Left lung (tissue), 10 donors: ENCODE measurements around the gene GPC5. TPM values are rescaled to one million over a fixed set of nuclear protein-coding genes. Genes with fewer than 3 reads are reported as not detected.

Experiments
- ATAC-seq: fragments of 200-7000 bp; cut with Tn5 transposase; one replicate; pipeline ENCODE4 v1.9.1; 2020; ENCODE audit warnings: moderate library complexity
- DNase-seq, 4 donors: peaks; one replicate each; pipeline ENCODE4 v3.0.0-alpha.2; 2013 to 2020
- H3K27ac ChIP-seq, 2 donors: fragments of 200-600 bp; sonication (generic) in 1 of 2; one replicate each; pipeline versions ENCODE4 v1.5.0 to v1.8.0; 2020 to 2021
- H3K27me3 ChIP-seq, 2 donors: fragments of 200-600 bp; sonication (generic) in 1 of 2; one replicate each; pipeline versions ENCODE4 v1.5.0 to v1.8.0; 2020 to 2021
- H3K36me3 ChIP-seq, 2 donors: fragments of 200-600 bp; sonication (generic) in 1 of 2; one replicate each; pipeline versions ENCODE4 v1.5.0 to v1.8.0; 2020 to 2021
- H3K4me1 ChIP-seq, 2 donors: fragments of 200-600 bp; one replicate each; pipeline ENCODE4 v1.8.0; 2021
- H3K4me3 ChIP-seq, 2 donors: fragments of 200-600 bp; sonication (generic) in 1 of 2; one replicate each; pipeline versions ENCODE4 v1.5.0 to v1.8.0; 2020 to 2021; ENCODE audit warnings: mild to moderate bottlenecking in 1 of 2
- H3K9me3 ChIP-seq, 2 donors: fragments of 200-600 bp; sonication (generic) in 1 of 2; one replicate each; pipeline versions ENCODE4 v1.5.0 to v1.8.0; 2020 to 2021
- intact Hi-C, 2 donors: fragments of 100-400 bp; cut with DNase I; formaldehyde crosslinking; loops; one replicate each; pipeline versions ENCODE4 v1.11.2 to v1.14.2; 2022
- polyA plus RNA-seq, 6 donors: library from polyadenylated mRNA; unstranded; fragments of 120-200 nt; gene quantifications; one replicate each; pipeline ENCODE4 v1.2.1, GENCODE V29; 2013; ENCODE audit not compliant: insufficient read length in 6 of 6
- total RNA-seq, 2 donors: library from RNA; stranded (reverse); fragmentation: NEBNext Ultra II Directional; extraction: Animal tissue kit (Norgen Biotek cat#: 25700); gene quantifications; one replicate each; pipeline ENCODE4 v1.2.1, GENCODE V29; 2021
- TF ChIP-seq, protein P1 (sequence below), 2 donors: fragments of 200-600 bp; sonication (generic) in 1 of 2; IDR thresholded peaks; one replicate each; pipeline versions ENCODE4 v1.5.0 to v1.8.0; 2021; ENCODE audit warnings: antibody characterized with exemption in 2 of 2
- donor health status: DM: no; HTN: yes; CAD: no.
- donor health status: DM: no; HTN: no; CAD: no.

GPC5 gene
- total and polyA plus RNA-seq, 8 donors, result 9.2 to 19.5 (median 11.5) TPM

DNA sequence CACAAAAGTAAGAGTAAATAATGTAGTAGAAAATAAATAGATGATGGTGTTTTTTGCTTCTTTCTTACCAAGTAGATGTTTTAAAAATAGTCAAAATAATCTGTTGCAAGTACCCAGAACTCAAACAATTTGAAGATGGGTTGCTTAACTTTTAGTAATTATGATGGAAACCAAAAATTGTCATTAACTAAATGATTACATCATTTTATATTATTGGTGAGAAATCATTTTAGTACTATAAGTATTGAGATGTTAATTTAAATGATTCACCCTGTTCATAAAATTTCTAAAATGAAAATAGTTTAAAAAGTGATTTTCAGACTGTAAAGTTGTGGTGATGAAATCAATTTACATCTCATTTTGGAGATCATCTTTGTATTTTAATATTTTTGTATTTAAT is 404.5 kb downstream of the GPC5 start:
- H3K4me1 ChIP-seq, result no peaks in the 10 kb centered on the region
- TF ChIP-seq, protein P1, sequence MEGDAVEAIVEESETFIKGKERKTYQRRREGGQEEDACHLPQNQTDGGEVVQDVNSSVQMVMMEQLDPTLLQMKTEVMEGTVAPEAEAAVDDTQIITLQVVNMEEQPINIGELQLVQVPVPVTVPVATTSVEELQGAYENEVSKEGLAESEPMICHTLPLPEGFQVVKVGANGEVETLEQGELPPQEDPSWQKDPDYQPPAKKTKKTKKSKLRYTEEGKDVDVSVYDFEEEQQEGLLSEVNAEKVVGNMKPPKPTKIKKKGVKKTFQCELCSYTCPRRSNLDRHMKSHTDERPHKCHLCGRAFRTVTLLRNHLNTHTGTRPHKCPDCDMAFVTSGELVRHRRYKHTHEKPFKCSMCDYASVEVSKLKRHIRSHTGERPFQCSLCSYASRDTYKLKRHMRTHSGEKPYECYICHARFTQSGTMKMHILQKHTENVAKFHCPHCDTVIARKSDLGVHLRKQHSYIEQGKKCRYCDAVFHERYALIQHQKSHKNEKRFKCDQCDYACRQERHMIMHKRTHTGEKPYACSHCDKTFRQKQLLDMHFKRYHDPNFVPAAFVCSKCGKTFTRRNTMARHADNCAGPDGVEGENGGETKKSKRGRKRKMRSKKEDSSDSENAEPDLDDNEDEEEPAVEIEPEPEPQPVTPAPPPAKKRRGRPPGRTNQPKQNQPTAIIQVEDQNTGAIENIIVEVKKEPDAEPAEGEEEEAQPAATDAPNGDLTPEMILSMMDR (IDR thresholded peaks at IDR 0.05), result no peak
- ATAC-seq (no peak), DNase-seq (no peak)
- no peak overlapping the region for H3K4me3 ChIP-seq
- no peaks in the 10 kb centered on the region for H3K36me3 ChIP-seq
- H3K27me3 ChIP-seq, result no peaks in the 10 kb centered on the region
- no peak overlapping the region for H3K27ac ChIP-seq
- intact Hi-C loops, result no loop called here
- H3K9me3 ChIP-seq, result no peaks in the 10 kb centered on the region

DNA sequence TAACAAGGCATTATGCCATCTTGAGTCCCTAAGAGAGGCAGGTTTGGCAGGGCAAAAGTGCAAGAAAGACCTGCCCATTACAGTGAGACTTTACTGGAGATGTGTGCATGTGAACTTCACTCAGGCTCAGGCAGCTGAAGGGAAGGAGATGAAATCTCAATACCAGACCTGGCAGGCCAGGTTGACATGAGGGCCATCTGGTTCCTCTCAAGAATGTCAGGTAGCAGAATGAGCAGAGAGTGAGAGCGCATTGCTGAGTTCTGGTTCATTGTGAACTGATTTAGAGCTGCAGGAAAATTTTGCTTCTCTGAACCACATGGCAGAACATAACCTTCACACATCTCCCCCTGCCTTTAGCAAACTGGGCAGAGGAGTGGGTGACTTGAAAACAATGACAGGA is 406.3 kb downstream of the GPC5 start:
- TF ChIP-seq, protein P1 (IDR thresholded peaks at IDR 0.05), result no peak
- DNase-seq, result no peak
- no peak for ATAC-seq
- intact Hi-C loops, result no loop called here
- Histone ChIP-seq H3K27ac (no peak overlapping the region), H3K27me3 (no peaks in the 10 kb centered on the region), H3K36me3 (no peaks in the 10 kb centered on the region), H3K9me3 (no peaks in the 10 kb centered on the region), H3K4me1 (no peaks in the 10 kb centered on the region), H3K4me3 (no peak overlapping the region)

DNA sequence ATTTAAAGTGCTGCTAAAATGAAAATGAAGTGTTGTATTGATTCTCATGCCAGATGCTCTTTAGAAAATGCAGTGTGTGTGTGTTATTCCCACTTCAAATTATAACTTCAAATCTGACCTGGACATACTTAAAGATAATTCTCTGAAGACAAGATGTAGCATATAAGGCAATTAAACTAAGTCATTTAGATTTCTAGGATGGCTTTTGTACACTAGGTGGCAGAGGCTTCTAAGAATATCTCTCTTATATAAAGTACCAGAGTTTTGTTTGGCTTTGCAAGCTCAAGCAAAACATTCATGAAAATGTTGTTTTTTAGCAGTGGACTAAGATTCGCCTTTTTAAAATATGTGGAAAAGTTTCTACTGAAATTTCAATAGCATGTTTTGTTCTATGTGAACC is 407.2 kb downstream of the GPC5 start:
- intact Hi-C loops, result no loop called here
- Histone ChIP-seq H3K27me3 (no peaks in the 10 kb centered on the region), H3K9me3 (no peaks in the 10 kb centered on the region), H3K36me3 (no peaks in the 10 kb centered on the region), H3K27ac (no peak overlapping the region), H3K4me3 (no peak overlapping the region), H3K4me1 (no peaks in the 10 kb centered on the region)
- DNase-seq, result peak in 1 of 4 donors; percentile 15
- TF ChIP-seq, protein P1 (IDR thresholded peaks at IDR 0.05), result no peak
- no peak for ATAC-seq

DNA sequence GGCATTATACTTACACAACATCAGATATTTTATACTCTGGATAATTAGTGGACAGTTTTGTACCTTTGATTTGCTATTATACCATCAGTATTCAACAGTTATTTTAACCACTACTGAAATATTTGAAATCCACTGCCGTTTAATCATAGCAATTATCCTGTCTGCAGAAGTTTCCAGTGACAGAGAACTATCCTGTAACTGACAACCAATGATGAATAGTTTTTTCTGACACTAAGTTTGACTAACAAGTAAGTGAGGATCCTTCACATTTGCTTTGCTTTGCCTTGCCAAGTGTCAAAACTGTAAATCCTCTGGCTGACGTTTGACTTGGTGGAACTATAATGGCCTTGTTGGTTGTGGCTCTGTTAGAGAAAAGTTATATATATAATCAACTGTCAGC is 410.7 kb downstream of the GPC5 start:
- Histone ChIP-seq H3K4me3 (no peak overlapping the region), H3K4me1 (no peaks in the 10 kb centered on the region), H3K9me3 (no peaks in the 10 kb centered on the region), H3K27me3 (no peaks in the 10 kb centered on the region), H3K36me3 (no peaks in the 10 kb centered on the region), H3K27ac (no peak overlapping the region)
- intact Hi-C loops, result no loop called here
- ATAC-seq, result no peak
- TF ChIP-seq, protein P1 (IDR thresholded peaks at IDR 0.05), result no peak
- no peak for DNase-seq

DNA sequence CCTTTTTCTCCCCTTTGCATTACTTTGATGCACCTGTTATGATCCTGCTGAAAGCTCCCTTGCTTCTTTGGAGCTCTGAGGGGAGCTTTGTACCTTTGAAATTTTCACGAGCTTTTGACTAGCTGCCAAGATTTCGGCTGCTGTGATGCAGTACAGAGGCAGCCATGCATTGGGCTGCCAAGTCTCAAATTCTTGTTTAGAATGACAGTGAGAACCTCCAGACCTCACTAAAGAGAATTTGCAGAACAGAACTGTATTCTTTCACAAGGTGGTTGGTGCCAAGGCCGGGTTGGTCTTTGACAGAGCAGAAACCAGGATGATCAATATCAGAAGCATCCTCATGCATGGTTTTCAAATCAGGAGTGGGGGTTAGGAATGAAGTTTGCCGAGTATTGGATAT is 414.8 kb downstream of the GPC5 start:
- H3K27me3 ChIP-seq, result no peaks in the 10 kb centered on the region
- H3K9me3 ChIP-seq, result no peaks in the 10 kb centered on the region
- ATAC-seq (no peak), DNase-seq (no peak)
- no peaks in the 10 kb centered on the region for H3K36me3 ChIP-seq
- no peaks in the 10 kb centered on the region for H3K4me1 ChIP-seq
- intact Hi-C loops, result no loop called here
- no peak overlapping the region for H3K4me3 ChIP-seq
- H3K27ac ChIP-seq, result no peak overlapping the region
- TF ChIP-seq, protein P1 (IDR thresholded peaks at IDR 0.05), result no peak
